ENCODE data around the gene CDAN1.

DNA sequence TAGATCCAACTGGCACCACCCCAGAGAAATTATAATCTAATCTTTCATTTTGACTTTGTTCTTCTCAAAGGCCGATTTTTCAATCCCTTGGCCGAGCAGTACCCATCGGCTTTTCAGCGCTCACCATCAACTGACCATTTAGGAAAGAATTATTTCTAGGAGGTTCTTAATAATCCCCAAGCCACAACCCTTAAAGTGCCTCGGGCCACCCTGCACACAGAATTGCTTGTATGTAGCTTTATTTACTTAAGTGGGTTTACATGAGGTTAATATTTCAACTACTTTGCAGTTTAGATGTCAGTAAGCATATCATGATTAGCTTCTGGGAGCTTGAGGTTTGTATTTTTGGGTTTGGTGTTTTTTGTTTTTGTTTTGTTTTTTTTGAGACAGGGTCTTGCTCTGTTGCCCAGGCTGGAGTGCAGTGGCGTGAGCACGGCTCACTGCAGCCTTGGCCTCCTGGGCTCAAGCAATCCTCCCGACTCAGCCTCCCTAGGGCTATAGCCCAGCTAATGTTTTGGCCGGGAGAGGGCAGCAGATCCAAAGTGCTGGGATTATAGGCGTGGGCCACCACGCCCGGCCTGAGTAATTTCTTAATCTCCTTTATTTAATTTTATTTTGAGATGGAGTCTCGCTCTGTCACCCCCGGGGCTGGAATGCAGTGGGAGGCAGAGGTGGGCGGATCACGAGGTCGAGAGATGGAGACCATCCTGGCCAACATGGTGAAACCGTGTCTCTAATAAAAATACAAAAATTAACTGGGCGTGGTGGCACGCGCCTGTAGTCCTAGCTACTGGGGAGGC lies 801 bp upstream of the CDAN1 start:
- TF ChIP-seq POLR2A (IDR thresholded peaks at IDR 0.05; ENCODE audit: low read depth, low read length) (no peak), MYC (IDR thresholded peaks at IDR 0.05; ENCODE audit: low read depth, low read length) (no peak)
- TF ChIP-seq, protein P1, sequence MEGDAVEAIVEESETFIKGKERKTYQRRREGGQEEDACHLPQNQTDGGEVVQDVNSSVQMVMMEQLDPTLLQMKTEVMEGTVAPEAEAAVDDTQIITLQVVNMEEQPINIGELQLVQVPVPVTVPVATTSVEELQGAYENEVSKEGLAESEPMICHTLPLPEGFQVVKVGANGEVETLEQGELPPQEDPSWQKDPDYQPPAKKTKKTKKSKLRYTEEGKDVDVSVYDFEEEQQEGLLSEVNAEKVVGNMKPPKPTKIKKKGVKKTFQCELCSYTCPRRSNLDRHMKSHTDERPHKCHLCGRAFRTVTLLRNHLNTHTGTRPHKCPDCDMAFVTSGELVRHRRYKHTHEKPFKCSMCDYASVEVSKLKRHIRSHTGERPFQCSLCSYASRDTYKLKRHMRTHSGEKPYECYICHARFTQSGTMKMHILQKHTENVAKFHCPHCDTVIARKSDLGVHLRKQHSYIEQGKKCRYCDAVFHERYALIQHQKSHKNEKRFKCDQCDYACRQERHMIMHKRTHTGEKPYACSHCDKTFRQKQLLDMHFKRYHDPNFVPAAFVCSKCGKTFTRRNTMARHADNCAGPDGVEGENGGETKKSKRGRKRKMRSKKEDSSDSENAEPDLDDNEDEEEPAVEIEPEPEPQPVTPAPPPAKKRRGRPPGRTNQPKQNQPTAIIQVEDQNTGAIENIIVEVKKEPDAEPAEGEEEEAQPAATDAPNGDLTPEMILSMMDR (IDR thresholded peaks at IDR 0.05; ENCODE audit: extremely low read depth in 1 of 2, insufficient read depth in 1 of 2, low read depth in 1 of 2, low read length in 2 of 2) = no peak
